ENCODE measurements around the gene PLEKHG1.

PLEKHG1 gene

DNA sequence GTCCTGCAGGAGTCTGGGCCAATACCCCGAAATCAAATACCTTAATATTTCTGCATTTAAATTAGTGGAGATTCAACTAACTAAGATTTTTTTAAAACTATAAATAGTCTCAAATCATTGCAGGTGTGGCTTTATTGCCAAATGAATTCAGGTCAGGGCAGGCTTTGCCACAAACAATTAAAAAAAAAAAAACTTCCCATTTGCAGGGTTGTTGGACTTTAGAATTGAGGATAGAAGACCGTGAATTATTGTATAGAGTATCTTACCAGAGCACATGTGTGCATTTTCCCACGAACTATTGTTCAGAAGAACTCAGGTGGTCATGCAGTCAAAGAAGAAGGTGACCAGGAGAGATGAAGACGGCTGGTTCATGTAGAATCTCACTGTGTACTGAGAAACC lies 6.6 kb upstream of the PLEKHG1 start:
- Histone ChIP-seq H3K9ac (ENCODE audit: low read length) (no peak overlapping the region), H3K79me1 (ENCODE audit: low read length) (no peaks in the 10 kb centered on the region), H3K14ac (ENCODE audit: low read length) (no peak overlapping the region), H2BK12ac (ENCODE audit: low read length) (no peak overlapping the region), H2BK5ac (ENCODE audit: low read depth, low read length, poor library complexity) (no peak overlapping the region), H2BK120ac (ENCODE audit: insufficient read depth, low read length, poor library complexity) (no peak overlapping the region), H3K9me3 (ENCODE audit: insufficient read depth, low read depth, low read length) (no peaks in the 10 kb centered on the region), H3K4me1 (ENCODE audit: control insufficient read depth in 1 of 2, insufficient read depth in 2 of 2, low read length in 2 of 2) (no peaks in the 10 kb centered on the region), H4K8ac (ENCODE audit: low read depth, low read length) (no peak overlapping the region), H2AK5ac (ENCODE audit: low read length) (no peak overlapping the region), H3K27me3 (ENCODE audit: insufficient read depth, low read length) (no peaks in the 10 kb centered on the region), H3K79me2 (ENCODE audit: control insufficient read depth, insufficient read depth, low read length, poor library complexity) (no peaks in the 10 kb centered on the region), H3K4me2 (ENCODE audit: low read length) (no peak overlapping the region), H3K18ac (ENCODE audit: low read length) (no peak overlapping the region), H4K12ac (ENCODE audit: low read depth, low read length) (no peak overlapping the region), H3K23ac (ENCODE audit: low read length) (no peak overlapping the region), H3K36me3 (ENCODE audit: control insufficient read depth in 1 of 2, insufficient read depth in 2 of 2, low read length in 2 of 2) (no peaks in the 10 kb centered on the region), H2AFZ (ENCODE audit: insufficient read depth, low read length, poor library complexity) (no peak overlapping the region), H3K27ac (ENCODE audit: low read depth, low read length) (no peak overlapping the region), H3K4me3 (ENCODE audit: low read depth, low read length) (no peak overlapping the region), H4K91ac (ENCODE audit: low read depth, low read length) (no peak overlapping the region), H3K4ac (ENCODE audit: low read depth, low read length) (no peak overlapping the region)
- no peak for DNase-seq
- no CpG with 5 or more reads among the region's 4 CpGs for WGBS (ENCODE audit: extremely low coverage, insufficient coverage, insufficient read length)

DNA sequence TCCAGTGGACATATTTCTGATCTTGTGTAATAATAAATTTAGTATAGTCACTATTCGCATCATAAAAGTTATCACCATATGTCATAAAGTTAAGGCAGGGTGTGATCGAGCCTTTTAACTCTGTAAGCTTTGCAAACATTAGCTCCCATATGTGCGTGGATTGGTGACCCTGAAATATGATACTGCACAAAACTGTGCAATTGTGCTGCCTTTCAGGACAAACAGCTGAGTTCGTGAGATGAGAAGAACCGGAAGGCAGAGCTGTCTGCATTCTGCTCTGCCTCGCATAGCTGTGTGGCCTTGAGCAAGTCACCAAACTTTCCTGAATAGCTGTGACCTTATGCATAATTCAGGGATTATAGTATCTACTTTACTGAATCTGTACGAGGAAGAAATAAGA lies 3.2 kb upstream of the PLEKHG1 start:
- no peaks in the 10 kb centered on the region for H3K36me3 ChIP-seq (ENCODE audit: control insufficient read depth in 1 of 2, insufficient read depth in 2 of 2, low read length in 2 of 2)
- H2BK120ac ChIP-seq (ENCODE audit: insufficient read depth, low read length, poor library complexity): no peak overlapping the region
- H3K14ac ChIP-seq (ENCODE audit: low read length): no peak overlapping the region
- H3K4me2 ChIP-seq (ENCODE audit: low read length): no peak overlapping the region
- no peak overlapping the region for H4K91ac ChIP-seq (ENCODE audit: low read depth, low read length)
- H3K4me3 ChIP-seq (ENCODE audit: low read depth, low read length): no peak overlapping the region
- H2AFZ ChIP-seq (ENCODE audit: insufficient read depth, low read length, poor library complexity): no peak overlapping the region
- peaks cover 11% of the 10 kb centered on the region for H3K27me3 ChIP-seq (ENCODE audit: insufficient read depth, low read length)
- H3K23ac ChIP-seq (ENCODE audit: low read length): no peak overlapping the region
- no peak overlapping the region for H4K12ac ChIP-seq (ENCODE audit: low read depth, low read length)
- DNase-seq: no peak
- no peaks in the 10 kb centered on the region for H3K79me2 ChIP-seq (ENCODE audit: control insufficient read depth, insufficient read depth, low read length, poor library complexity)
- H3K9ac ChIP-seq (ENCODE audit: low read length): peak overlapping the region; percentile 72
- H3K9me3 ChIP-seq (ENCODE audit: insufficient read depth, low read depth, low read length): no peaks in the 10 kb centered on the region
- no peaks in the 10 kb centered on the region for H3K4me1 ChIP-seq (ENCODE audit: control insufficient read depth in 1 of 2, insufficient read depth in 2 of 2, low read length in 2 of 2)
- H2AK5ac ChIP-seq (ENCODE audit: low read length): no peak overlapping the region
- no peak overlapping the region for H2BK12ac ChIP-seq (ENCODE audit: low read length)
- H3K4ac ChIP-seq (ENCODE audit: low read depth, low read length): no peak overlapping the region
- no peak overlapping the region for H4K8ac ChIP-seq (ENCODE audit: low read depth, low read length)
- H2BK5ac ChIP-seq (ENCODE audit: low read depth, low read length, poor library complexity): no peak overlapping the region
- no CpG with 5 or more reads among the region's 7 CpGs for WGBS (ENCODE audit: extremely low coverage, insufficient coverage, insufficient read length)
- H3K18ac ChIP-seq (ENCODE audit: low read length): no peak overlapping the region
- H3K27ac ChIP-seq (ENCODE audit: low read depth, low read length): no peak overlapping the region
- H3K79me1 ChIP-seq (ENCODE audit: low read length): no peaks in the 10 kb centered on the region

DNA sequence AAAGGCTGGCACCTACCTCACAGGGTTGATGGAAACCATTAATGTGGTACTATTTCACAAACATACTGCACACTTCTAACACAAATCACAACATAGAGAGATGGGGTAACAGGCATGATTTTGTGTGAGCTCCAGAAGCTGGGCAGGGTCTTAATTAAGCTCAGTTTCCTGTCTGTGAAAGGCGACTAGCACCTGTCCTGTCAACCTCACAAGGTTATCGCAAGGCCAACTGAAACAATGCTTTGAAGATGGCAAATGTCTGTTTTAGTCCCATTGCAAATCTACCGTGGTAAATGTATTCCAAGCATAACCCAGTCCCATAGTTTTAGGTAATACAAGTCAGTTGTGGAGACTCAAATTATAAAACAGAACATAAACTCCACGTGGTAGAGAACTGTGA lies 1.3 kb upstream of the PLEKHG1 start:
- no peak overlapping the region for H3K4me2 ChIP-seq (ENCODE audit: low read length)
- H3K79me1 ChIP-seq (ENCODE audit: low read length): no peaks in the 10 kb centered on the region
- H3K27me3 ChIP-seq (ENCODE audit: insufficient read depth, low read length): peaks cover 11% of the 10 kb centered on the region
- no peak for DNase-seq
- no peaks in the 10 kb centered on the region for H3K9me3 ChIP-seq (ENCODE audit: insufficient read depth, low read depth, low read length)
- H3K23ac ChIP-seq (ENCODE audit: low read length): no peak overlapping the region
- no peak overlapping the region for H3K4ac ChIP-seq (ENCODE audit: low read depth, low read length)
- no peaks in the 10 kb centered on the region for H3K79me2 ChIP-seq (ENCODE audit: control insufficient read depth, insufficient read depth, low read length, poor library complexity)
- no peak overlapping the region for H4K12ac ChIP-seq (ENCODE audit: low read depth, low read length)
- H2AK5ac ChIP-seq (ENCODE audit: low read length): no peak overlapping the region
- H2BK12ac ChIP-seq (ENCODE audit: low read length): no peak overlapping the region
- no peak overlapping the region for H3K9ac ChIP-seq (ENCODE audit: low read length)
- no peak overlapping the region for H3K4me3 ChIP-seq (ENCODE audit: low read depth, low read length)
- no peak overlapping the region for H2BK120ac ChIP-seq (ENCODE audit: insufficient read depth, low read length, poor library complexity)
- no peaks in the 10 kb centered on the region for H3K4me1 ChIP-seq (ENCODE audit: control insufficient read depth in 1 of 2, insufficient read depth in 2 of 2, low read length in 2 of 2)
- H3K18ac ChIP-seq (ENCODE audit: low read length): no peak overlapping the region
- WGBS (ENCODE audit: extremely low coverage, insufficient coverage, insufficient read length): no CpG with 5 or more reads among the region's 4 CpGs
- no peak overlapping the region for H4K91ac ChIP-seq (ENCODE audit: low read depth, low read length)
- no peak overlapping the region for H2AFZ ChIP-seq (ENCODE audit: insufficient read depth, low read length, poor library complexity)
- no peak overlapping the region for H3K27ac ChIP-seq (ENCODE audit: low read depth, low read length)
- no peak overlapping the region for H3K14ac ChIP-seq (ENCODE audit: low read length)
- no peak overlapping the region for H4K8ac ChIP-seq (ENCODE audit: low read depth, low read length)
- no peaks in the 10 kb centered on the region for H3K36me3 ChIP-seq (ENCODE audit: control insufficient read depth in 1 of 2, insufficient read depth in 2 of 2, low read length in 2 of 2)
- no peak overlapping the region for H2BK5ac ChIP-seq (ENCODE audit: low read depth, low read length, poor library complexity)

DNA sequence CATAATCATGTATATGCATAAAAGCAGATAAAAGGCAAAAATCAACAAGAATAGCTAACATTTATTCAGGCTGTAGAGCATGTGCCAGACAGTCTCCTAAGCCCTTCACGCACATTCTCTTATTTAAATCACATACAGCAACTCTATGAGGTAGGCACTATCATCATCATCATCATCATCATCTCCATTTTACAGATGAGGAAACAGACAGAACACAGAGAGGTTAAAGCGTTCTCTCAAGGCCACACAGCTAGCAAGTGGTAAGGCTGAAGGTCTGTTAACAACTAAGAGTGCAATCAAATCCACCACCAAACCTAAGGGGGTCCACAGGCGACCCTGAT lies 857 bp upstream of the PLEKHG1 start:
- no peak overlapping the region for H2AK5ac ChIP-seq (ENCODE audit: low read length)
- H3K4me1 ChIP-seq (ENCODE audit: control insufficient read depth in 1 of 2, insufficient read depth in 2 of 2, low read length in 2 of 2): no peaks in the 10 kb centered on the region
- H4K12ac ChIP-seq (ENCODE audit: low read depth, low read length): no peak overlapping the region
- no peaks in the 10 kb centered on the region for H3K79me2 ChIP-seq (ENCODE audit: control insufficient read depth, insufficient read depth, low read length, poor library complexity)
- no peak overlapping the region for H2BK12ac ChIP-seq (ENCODE audit: low read length)
- H3K4me3 ChIP-seq (ENCODE audit: low read depth, low read length): no peak overlapping the region
- no peak overlapping the region for H4K8ac ChIP-seq (ENCODE audit: low read depth, low read length)
- no peak overlapping the region for H2AFZ ChIP-seq (ENCODE audit: insufficient read depth, low read length, poor library complexity)
- no peak overlapping the region for H3K23ac ChIP-seq (ENCODE audit: low read length)
- H3K9me3 ChIP-seq (ENCODE audit: insufficient read depth, low read depth, low read length): no peaks in the 10 kb centered on the region
- H3K27ac ChIP-seq (ENCODE audit: low read depth, low read length): no peak overlapping the region
- H3K18ac ChIP-seq (ENCODE audit: low read length): no peak overlapping the region
- no peak overlapping the region for H3K14ac ChIP-seq (ENCODE audit: low read length)
- H3K27me3 ChIP-seq (ENCODE audit: insufficient read depth, low read length): peaks cover 11% of the 10 kb centered on the region
- no peak overlapping the region for H2BK5ac ChIP-seq (ENCODE audit: low read depth, low read length, poor library complexity)
- H4K91ac ChIP-seq (ENCODE audit: low read depth, low read length): no peak overlapping the region
- H3K4ac ChIP-seq (ENCODE audit: low read depth, low read length): no peak overlapping the region
- no CpG with 5 or more reads among the region's 3 CpGs for WGBS (ENCODE audit: extremely low coverage, insufficient coverage, insufficient read length)
- no peaks in the 10 kb centered on the region for H3K79me1 ChIP-seq (ENCODE audit: low read length)
- no peak overlapping the region for H3K4me2 ChIP-seq (ENCODE audit: low read length)
- no peak for DNase-seq
- no peaks in the 10 kb centered on the region for H3K36me3 ChIP-seq (ENCODE audit: control insufficient read depth in 1 of 2, insufficient read depth in 2 of 2, low read length in 2 of 2)
- H2BK120ac ChIP-seq (ENCODE audit: insufficient read depth, low read length, poor library complexity): no peak overlapping the region
- H3K9ac ChIP-seq (ENCODE audit: low read length): no peak overlapping the region

DNA sequence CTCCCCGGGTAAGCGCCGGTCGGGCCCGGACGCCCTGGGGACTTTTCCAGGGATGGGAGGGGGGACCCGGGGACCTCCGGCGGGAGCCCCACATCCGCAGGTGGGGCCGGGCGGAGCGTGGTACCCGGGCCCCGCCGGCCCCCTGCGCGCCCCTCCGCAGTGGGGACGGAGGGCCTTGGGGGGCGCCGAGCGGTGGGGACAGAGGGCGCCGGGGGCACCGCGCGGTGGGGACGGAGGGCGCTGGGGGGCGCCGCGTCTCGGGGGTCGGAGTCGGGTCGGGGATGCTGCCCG lies 270 bp downstream of the PLEKHG1 start:
- Histone ChIP-seq H3K4me2 (ENCODE audit: low read length) (peak overlapping the region; percentile 90), H4K12ac (ENCODE audit: low read depth, low read length) (no peak overlapping the region), H3K4me1 (ENCODE audit: control insufficient read depth in 1 of 2, insufficient read depth in 2 of 2, low read length in 2 of 2) (no peaks in the 10 kb centered on the region), H2BK12ac (ENCODE audit: low read length) (no peak overlapping the region), H2AK5ac (ENCODE audit: low read length) (no peak overlapping the region), H3K4me3 (ENCODE audit: low read depth, low read length) (peak overlapping the region; percentile 72), H2BK5ac (ENCODE audit: low read depth, low read length, poor library complexity) (no peak overlapping the region), H3K79me2 (ENCODE audit: control insufficient read depth, insufficient read depth, low read length, poor library complexity) (no peaks in the 10 kb centered on the region), H2AFZ (ENCODE audit: insufficient read depth, low read length, poor library complexity) (peak overlapping the region; percentile 67), H3K27me3 (ENCODE audit: insufficient read depth, low read length) (peaks cover 11% of the 10 kb centered on the region), H3K14ac (ENCODE audit: low read length) (no peak overlapping the region), H4K8ac (ENCODE audit: low read depth, low read length) (peak overlapping the region; percentile 11), H3K27ac (ENCODE audit: low read depth, low read length) (no peak overlapping the region), H2BK120ac (ENCODE audit: insufficient read depth, low read length, poor library complexity) (no peak overlapping the region), H3K23ac (ENCODE audit: low read length) (no peak overlapping the region), H3K36me3 (ENCODE audit: control insufficient read depth in 1 of 2, insufficient read depth in 2 of 2, low read length in 2 of 2) (no peaks in the 10 kb centered on the region), H3K9me3 (ENCODE audit: insufficient read depth, low read depth, low read length) (no peaks in the 10 kb centered on the region), H3K18ac (ENCODE audit: low read length) (peak overlapping the region; percentile 6), H4K91ac (ENCODE audit: low read depth, low read length) (no peak overlapping the region), H3K9ac (ENCODE audit: low read length) (no peak overlapping the region), H3K79me1 (ENCODE audit: low read length) (no peaks in the 10 kb centered on the region), H3K4ac (ENCODE audit: low read depth, low read length) (no peak overlapping the region)
- WGBS (ENCODE audit: extremely low coverage, insufficient coverage, insufficient read length): no CpG with 5 or more reads among the region's 38 CpGs
- DNase-seq: no peak
